ENCODE results near the gene ASB10.
A peak's percentile ranks its signal among the peaks of the same experiment; 100 is the strongest.

The ASB10 gene

GRCh38 chr7:151201751-151202150 is 14.7 kb upstream of the ASB10 start:
- Mint-ChIP-seq H3K27ac (no peak overlapping the region), H3K4me3 (no peak overlapping the region), H3K9me3 (no peaks in the 10 kb centered on the region), H3K27me3 (peaks cover 65% of the 10 kb centered on the region), H3K4me1 (peaks cover 9% of the 10 kb centered on the region), H3K36me3 (no peaks in the 10 kb centered on the region)
- ATAC-seq, result no peak

GRCh38 chr7:151201344-151201743 is 14.3 kb upstream of the ASB10 start:
- Mint-ChIP-seq H3K9me3 (no peaks in the 10 kb centered on the region), H3K27me3 (peaks cover 61% of the 10 kb centered on the region), H3K36me3 (no peaks in the 10 kb centered on the region), H3K27ac (no peak overlapping the region), H3K4me3 (no peak overlapping the region), H3K4me1 (peaks cover 6% of the 10 kb centered on the region)
- ATAC-seq, result no peak

- H3K36me3 Mint-ChIP-seq, result no peaks in the 10 kb centered on the region
- ATAC-seq, result no peak
- no peak overlapping the region for H3K4me3 Mint-ChIP-seq
- H3K27ac Mint-ChIP-seq, result no peak overlapping the region
- H3K9me3 Mint-ChIP-seq, result no peaks in the 10 kb centered on the region
- H3K27me3 Mint-ChIP-seq, result peaks cover 39% of the 10 kb centered on the region
- no peaks in the 10 kb centered on the region for H3K4me1 Mint-ChIP-seq
Measured at GRCh38 chr7:151198945-151199848, 12.1 kb upstream of the ASB10 start.

GRCh38 chr7:151197932-151198331 is 10.9 kb upstream of the ASB10 start:
- H3K4me3 Mint-ChIP-seq, result no peak overlapping the region
- ATAC-seq, result no peak
- H3K27me3 Mint-ChIP-seq, result peaks cover 33% of the 10 kb centered on the region

GRCh38 chr7:151195616-151196450 is 8.8 kb upstream of the ASB10 start:
- H3K36me3 Mint-ChIP-seq, result no peaks in the 10 kb centered on the region
- H3K9me3 Mint-ChIP-seq, result no peaks in the 10 kb centered on the region
- peaks cover 29% of the 10 kb centered on the region for H3K27me3 Mint-ChIP-seq
- no peak overlapping the region for H3K27ac Mint-ChIP-seq
- ATAC-seq, result no peak
- H3K4me3 Mint-ChIP-seq, result no peak overlapping the region
- H3K4me1 Mint-ChIP-seq, result no peaks in the 10 kb centered on the region

More at GRCh38 chr7:151197932-151198331, 10.9 kb upstream of the ASB10 start:
- H3K9me3 Mint-ChIP-seq, result no peaks in the 10 kb centered on the region
- no peaks in the 10 kb centered on the region for H3K36me3 Mint-ChIP-seq
- no peak overlapping the region for H3K27ac Mint-ChIP-seq
- H3K4me1 Mint-ChIP-seq, result no peaks in the 10 kb centered on the region

- H3K4me3 Mint-ChIP-seq, result no peak overlapping the region
- ATAC-seq, result no peak
- no peak overlapping the region for H3K27ac Mint-ChIP-seq
- peaks cover 5% of the 10 kb centered on the region for H3K4me1 Mint-ChIP-seq
- peaks cover 32% of the 10 kb centered on the region for H3K27me3 Mint-ChIP-seq
- H3K36me3 Mint-ChIP-seq, result no peaks in the 10 kb centered on the region
- H3K9me3 Mint-ChIP-seq, result no peaks in the 10 kb centered on the region
Measured at GRCh38 chr7:151194188-151194587, 7.1 kb upstream of the ASB10 start.

GRCh38 chr7:151193203-151193978 is 6.3 kb upstream of the ASB10 start:
- ATAC-seq, result no peak
- H3K27me3 Mint-ChIP-seq, result peaks cover 40% of the 10 kb centered on the region
- H3K36me3 Mint-ChIP-seq, result no peaks in the 10 kb centered on the region
- no peaks in the 10 kb centered on the region for H3K9me3 Mint-ChIP-seq
- peaks cover 11% of the 10 kb centered on the region for H3K4me1 Mint-ChIP-seq
- no peak overlapping the region for H3K27ac Mint-ChIP-seq
- no peak overlapping the region for H3K4me3 Mint-ChIP-seq

GRCh38 chr7:151192002-151192539 is 5.0 kb upstream of the ASB10 start:
- H3K27me3 Mint-ChIP-seq, result peaks cover 53% of the 10 kb centered on the region
- ATAC-seq, result no peak
- H3K4me1 Mint-ChIP-seq, result peaks cover 16% of the 10 kb centered on the region

GRCh38 chr7:151191544-151191943 is 4.5 kb upstream of the ASB10 start:
- Mint-ChIP-seq H3K27me3 (peaks cover 58% of the 10 kb centered on the region), H3K9me3 (no peaks in the 10 kb centered on the region), H3K4me3 (no peak overlapping the region), H3K36me3 (no peaks in the 10 kb centered on the region), H3K27ac (no peak overlapping the region), H3K4me1 (peaks cover 16% of the 10 kb centered on the region)
- ATAC-seq, result no peak

More at GRCh38 chr7:151192002-151192539, 5.0 kb upstream of the ASB10 start:
- Mint-ChIP-seq H3K36me3 (no peaks in the 10 kb centered on the region), H3K27ac (no peak overlapping the region), H3K9me3 (no peaks in the 10 kb centered on the region), H3K4me3 (no peak overlapping the region)

- Mint-ChIP-seq H3K27me3 (peaks cover 73% of the 10 kb centered on the region), H3K36me3 (no peaks in the 10 kb centered on the region), H3K9me3 (no peaks in the 10 kb centered on the region), H3K4me3 (no peak overlapping the region), H3K4me1 (peaks cover 16% of the 10 kb centered on the region), H3K27ac (no peak overlapping the region)
- no peak for ATAC-seq
Measured at GRCh38 chr7:151189038-151189437, 2.0 kb upstream of the ASB10 start.

GRCh38 chr7:151188252-151188542 is 1.1 kb upstream of the ASB10 start:
- Mint-ChIP-seq H3K36me3 (no peaks in the 10 kb centered on the region), H3K4me1 (peaks cover 16% of the 10 kb centered on the region), H3K27ac (no peak overlapping the region), H3K4me3 (no peak overlapping the region), H3K9me3 (no peaks in the 10 kb centered on the region), H3K27me3 (peaks cover 75% of the 10 kb centered on the region)
- ATAC-seq, result peak; percentile 32

GRCh38 chr7:151187409-151188251 is 580 bp upstream of the ASB10 start:
- Mint-ChIP-seq H3K4me1 (peaks cover 16% of the 10 kb centered on the region), H3K9me3 (no peaks in the 10 kb centered on the region), H3K36me3 (no peaks in the 10 kb centered on the region), H3K4me3 (no peak overlapping the region), H3K27me3 (peaks cover 71% of the 10 kb centered on the region), H3K27ac (no peak overlapping the region)
- ATAC-seq, result no peak

GRCh38 chr7:151185762-151186639 is 1.0 kb downstream of the ASB10 start:
- peaks cover 16% of the 10 kb centered on the region for H3K4me1 Mint-ChIP-seq
- no peak overlapping the region for H3K27ac Mint-ChIP-seq
- H3K27me3 Mint-ChIP-seq, result peaks cover 73% of the 10 kb centered on the region
- no peak for ATAC-seq
- H3K9me3 Mint-ChIP-seq, result no peaks in the 10 kb centered on the region
- no peak overlapping the region for H3K4me3 Mint-ChIP-seq
- H3K36me3 Mint-ChIP-seq, result no peaks in the 10 kb centered on the region
